Activated CD8-positive, alpha-beta memory T cell treated with anti-CD3 and anti-CD28 coated beads, Interleukin-2, amount 50 U/mL, for 48 hours (primary cell): Measurements from ENCODE around the gene GPR153.

Experiments used
- DNase-seq: peaks from one replicate; pipeline ENCODE4 v3.0.0-alpha.2; 2020

The GPR153 gene

DNA sequence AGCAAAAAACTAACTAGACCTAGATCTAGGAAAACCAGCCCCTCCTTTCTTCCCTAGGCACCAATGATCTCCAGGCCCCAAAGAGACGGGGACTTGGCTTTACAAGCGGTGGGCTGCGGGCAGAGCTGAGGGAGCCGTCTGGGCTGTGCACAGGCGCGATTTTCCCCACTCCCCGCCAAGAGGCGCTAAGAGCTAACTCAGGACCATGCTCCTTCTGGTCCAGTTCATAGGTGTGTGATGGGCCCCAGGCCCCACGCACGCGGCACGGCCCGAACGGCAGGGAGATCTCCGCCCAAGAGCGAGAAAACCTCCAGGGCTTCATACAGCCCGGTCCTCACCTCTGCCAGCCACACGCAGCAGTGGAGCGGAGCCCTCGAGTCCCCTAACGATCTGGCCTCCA is 7.5 kb upstream of the GPR153 start:
- DNase-seq: no peak

DNA sequence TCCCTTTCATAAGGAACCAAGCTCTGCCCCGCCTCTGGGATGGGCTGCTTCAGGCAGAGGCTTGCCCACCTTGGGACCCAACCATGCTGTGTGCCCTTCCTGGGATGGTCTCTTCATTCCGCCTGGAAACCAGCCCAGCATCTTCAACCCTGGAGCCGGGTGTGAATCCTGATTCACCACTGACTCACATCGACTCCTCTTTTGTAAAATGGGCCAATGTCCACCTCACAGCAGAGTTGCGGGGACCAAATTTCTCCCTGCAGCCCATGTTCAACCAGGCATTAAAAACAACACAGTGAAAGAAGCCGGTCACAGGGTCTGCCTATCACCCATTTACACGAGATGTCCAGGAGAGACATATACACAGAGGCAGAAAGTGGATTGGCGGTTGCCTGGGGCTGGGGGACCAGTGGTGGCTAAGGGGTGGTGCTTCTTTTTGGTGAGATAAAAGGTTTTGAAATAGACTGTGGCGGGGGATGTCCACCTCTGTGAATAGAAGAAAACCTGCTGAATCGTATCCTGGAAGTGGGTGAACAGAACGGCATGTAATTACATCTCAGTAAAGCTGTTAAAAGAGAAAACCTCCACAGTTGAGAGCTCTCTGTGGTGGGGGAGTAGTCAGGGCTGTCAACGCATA is 6.9 kb upstream of the GPR153 start:
- no peak for DNase-seq

DNA sequence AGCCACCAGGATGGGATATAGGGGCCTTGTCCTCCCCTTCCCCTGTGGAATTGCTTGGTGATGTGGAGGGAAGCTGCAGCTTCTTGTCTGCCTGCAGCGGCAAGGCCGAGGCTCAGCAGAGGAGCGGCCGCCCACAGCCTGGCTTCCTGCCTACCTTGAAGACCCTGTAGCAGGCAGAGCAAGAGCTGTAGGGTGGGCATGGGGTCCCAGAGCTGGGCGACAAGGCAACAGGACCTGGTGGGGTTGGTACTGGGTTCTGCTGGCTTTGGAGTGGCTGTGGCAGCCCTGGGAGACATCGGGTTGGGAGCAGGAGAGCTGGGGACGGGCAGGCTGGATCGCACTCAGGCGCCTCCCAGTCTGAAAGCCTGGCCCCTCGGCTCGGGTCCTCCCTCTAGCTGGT is 5.7 kb upstream of the GPR153 start:
- no peak for DNase-seq

DNA sequence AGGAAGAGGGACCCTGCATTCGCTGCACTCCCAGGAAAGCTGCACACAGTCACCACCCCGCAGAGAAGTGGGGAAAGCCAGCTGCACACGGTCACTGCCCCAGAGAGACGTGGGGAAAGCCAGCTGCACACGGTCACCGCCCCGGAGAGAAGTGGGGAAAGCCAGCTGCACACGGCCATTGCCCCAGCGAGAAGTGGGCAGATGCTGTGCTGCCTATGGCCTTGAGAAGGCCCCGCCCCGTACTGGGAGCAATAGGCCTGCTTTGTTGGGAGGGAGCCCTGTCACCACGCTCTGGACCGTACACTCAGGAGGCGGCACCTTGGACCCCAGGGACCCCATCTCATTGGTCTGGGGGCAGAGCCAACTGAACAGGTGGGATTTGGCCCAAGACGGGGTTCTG is 4.3 kb upstream of the GPR153 start:
- DNase-seq: no peak

DNA sequence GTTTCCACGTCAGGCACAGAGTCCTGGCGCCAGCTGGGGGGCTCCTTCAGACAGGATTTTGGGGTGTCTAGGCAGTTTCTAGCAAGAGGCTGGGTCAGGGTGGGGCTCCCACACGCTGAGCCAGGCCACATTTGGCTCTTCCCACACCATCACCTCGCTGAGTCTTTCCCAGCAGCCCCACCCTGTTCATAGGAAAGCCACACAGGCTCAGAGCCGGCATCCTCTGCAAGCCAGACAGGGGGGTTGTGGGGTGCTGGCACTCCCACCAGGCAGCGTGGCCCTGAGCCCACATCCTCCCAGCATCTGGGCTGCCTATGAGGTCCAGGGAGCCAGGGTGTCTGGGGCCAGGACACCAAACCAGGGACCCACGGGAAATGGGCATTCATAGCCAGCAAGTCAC is 2.8 kb upstream of the GPR153 start:
- DNase-seq: no peak

DNA sequence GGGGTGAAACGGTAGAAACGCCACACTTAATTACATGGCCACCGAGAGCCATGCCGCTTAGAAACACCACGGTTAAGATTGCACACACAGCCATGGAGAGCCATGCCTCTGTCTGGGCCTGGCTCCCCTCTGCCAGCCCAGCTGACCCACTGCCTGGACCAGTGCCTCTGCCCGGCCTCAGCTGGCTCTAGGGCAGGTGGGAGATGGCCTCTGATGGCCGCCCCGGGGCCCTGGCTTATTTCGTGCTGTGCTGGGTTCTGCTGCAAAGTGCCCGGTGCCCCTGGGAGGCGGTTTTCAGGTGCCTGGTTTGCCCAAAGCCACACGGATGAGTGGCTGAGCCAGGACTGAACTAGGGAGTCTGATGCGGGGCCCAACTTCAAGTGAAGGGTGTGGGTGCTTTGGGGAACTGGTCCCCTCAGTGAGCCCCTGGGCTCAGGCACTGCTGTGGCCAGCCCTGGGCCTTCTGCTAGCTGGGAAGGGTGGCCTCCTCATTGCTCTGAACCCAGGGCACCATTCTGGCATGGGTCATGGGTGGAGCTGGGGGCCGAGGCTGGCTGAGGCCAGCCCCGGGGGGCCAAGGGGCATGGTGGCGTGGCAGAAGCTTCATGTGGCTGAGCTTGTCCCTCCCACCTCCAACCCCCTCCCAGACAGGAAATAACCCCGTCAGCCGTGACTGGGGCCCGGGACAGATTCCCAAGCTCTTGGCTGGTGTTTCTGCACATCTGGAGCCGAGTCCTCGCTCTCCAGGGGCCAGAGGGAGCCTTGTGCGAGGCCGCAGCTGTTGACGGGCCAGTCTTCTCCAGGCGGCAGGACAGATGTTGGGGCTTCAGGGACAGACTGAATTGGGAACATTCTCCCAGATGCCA is 1.9 kb upstream of the GPR153 start:
- DNase-seq: no peak

DNA sequence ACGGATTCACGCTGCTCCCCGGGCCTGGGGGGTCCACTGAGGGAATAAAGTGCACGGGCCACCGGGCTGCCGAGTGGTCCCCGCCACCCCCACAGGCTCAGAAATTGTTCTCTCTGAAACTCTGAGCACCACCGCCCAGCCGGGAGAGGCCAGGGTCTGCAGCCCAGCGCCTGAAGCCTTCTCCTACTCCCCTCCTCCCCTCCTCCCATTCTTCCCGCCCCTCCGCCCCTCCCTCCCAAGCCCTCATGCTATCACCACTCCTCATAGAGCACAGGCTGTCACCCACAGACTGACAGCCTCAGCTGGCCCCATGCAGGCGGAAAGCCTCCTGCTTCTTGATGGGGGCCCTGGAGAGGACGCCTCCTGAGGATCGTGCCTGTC is 707 bp upstream of the GPR153 start:
- no peak for DNase-seq

DNA sequence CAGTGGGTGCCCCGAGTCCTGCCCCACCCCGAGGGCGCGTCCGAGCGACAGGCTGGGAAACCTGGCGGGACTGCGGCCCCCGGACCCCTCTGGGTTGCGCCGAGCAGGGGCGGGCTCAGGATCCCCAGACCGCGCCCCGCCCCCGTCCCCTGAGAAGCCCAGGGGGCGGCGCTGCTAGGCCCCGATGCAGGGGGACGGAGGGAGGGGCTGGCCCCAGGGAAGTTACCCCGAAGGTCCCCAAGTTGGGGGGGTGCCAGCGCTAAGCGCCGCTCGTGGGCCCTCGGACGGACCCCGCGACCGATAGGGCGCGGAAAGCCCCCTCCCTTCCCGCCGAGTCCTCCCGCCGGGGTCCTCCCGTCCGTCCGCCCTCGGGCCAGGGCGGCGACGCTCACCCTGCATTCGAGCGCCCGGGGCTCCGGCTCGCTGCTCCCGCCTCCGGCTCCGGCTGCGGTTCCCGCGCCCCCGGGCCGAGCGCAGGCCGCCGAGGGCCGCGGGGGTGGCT is 414 bp downstream of the GPR153 start:
- DNase-seq: peak; percentile 61

DNA sequence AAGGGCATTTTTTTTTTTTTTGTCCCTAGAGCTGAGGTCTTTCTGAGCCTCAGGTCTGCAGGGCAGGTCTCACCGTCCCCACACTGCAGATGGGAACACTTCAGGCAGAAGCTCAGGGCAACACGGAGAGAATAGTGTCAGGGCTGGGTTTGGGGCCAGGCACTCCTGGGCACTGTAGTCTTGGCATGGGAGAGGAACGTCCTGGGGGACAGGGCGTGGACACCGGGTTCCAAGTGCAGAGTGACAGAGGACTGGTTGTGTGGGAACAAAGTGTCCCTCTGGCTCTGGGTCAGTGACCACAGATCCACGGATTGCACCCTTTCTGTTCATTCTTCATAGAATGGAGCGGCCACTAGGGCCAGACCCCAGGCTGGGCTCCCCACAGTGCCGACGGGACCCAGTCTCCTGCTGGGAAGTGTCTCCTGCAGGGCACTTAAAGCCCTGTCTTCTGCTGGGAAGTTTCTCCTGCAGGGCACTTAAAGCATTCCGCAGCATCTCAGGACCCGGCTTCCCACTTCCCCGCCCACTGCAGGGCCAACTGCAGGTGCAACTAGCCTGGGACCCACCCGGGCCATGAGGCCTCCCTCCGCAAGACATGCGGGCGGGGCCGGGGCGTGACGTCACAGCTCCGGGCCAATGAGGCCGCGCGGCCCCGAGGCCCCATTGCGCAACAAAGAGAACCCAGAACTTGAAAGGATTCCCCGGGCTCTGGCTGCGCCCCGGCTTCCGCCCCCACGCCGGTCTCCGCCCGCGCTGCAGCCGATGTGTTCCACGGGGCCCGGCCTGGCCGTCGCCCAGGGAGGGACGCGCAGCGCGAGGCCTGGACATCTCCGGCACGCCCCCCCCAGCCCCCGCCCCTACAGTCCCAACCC is 1.2 kb downstream of the GPR153 start:
- peak; percentile 89 for DNase-seq

DNA sequence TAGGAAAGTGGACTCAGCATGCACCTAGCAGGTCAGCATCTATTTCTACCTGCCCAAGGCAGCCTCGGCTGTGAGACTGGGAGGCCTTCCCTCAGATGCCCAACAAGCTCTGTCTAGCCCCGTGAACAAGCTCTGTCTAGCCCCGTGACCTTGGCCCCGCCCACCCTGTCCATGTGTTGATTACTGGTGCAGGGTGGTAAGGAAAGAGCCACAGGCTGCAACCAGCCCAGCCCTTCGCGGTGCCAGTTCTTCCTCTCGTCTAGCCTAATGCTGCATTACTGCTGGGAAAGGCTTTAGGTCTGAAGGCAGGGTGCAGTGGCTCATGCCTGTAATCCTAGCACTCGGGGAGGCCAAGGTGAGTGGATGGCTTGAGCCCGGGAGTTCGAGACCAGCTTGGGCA is 2.2 kb downstream of the GPR153 start:
- no peak for DNase-seq

DNA sequence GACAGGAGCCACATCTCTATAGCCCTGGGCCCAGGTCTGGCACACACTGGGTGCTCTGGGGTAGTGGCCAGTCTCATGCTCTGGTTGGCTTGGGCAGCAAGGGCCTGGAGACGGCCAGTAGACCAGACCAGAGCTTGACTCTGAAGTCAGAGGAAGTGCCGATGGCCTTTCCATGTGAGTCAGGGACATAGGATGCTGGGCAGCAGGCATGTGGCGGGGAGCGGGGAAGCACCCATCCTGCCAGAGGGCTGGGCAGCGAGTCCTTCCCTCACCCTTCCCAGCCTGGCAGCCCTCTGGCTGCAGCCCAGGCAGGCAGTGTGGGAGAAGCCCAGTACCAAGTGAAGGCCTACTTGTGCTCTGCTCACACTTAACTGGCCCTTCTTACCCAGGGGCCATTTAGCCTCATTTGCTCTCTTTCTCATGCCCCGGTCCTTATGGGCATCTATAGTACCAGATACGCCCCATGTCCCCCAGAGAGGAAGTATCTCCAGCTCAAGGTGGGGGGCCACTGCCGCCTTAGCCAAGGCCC is 3.3 kb downstream of the GPR153 start:
- no peak for DNase-seq

DNA sequence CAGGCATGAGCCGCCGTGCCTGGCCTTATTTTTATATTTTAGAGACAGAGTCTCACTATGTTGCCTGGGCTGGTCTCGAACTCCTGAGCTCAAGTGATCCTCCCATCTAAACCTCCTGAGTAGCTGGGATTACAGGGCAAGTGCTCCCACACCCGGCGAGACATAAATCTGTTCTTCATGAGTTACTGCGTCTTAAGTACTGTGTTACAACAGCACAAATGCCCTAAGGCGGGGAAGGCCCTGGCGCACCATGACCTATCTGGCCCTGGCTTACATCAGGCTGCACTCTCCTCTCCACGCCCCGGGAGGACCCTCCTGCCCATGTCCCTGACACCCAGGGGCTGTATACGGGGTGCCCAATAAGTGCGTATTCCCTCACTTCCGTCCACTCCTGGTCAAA is 4.3 kb downstream of the GPR153 start:
- no peak for DNase-seq

DNA sequence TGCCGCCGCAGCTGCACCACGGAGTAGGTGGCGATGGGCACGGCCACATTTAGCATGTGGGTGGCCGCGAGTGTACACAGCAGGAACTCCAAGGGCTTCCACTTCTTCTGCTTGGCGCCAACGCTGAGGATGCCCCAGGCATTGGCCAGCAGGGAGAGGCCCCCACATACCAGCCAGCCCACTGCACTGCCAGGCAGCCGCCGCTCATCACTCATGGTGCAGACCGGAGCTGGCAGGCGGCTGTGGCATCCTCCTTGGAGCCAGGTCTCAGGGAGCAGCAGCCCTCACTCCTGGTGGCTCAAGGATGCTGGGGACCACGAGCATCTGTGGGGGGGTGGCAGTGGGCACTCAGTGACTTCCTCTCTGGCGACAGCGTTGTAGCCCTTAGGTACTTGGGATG is 6.2 kb downstream of the GPR153 start:
- no peak for DNase-seq

DNA sequence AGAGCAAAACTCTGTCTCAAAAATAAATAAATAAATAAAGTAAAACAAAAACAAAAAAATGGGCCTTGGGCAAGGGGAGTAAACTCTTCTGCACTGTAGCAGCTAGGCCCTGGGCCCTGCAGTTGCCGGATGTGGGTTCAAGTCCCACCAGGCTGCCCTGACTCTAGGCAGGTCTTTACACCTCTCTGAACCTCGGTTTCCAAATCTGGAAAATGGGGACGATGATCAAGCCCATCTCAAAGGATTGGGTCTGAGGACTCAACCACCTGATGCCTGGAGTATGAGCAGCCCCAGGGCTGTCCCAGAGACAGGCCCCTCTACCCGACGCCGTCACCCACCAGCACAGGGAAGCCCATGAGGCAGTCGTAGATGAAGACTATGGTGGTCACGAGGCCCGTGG is 7.5 kb downstream of the GPR153 start:
- DNase-seq: no peak

DNA sequence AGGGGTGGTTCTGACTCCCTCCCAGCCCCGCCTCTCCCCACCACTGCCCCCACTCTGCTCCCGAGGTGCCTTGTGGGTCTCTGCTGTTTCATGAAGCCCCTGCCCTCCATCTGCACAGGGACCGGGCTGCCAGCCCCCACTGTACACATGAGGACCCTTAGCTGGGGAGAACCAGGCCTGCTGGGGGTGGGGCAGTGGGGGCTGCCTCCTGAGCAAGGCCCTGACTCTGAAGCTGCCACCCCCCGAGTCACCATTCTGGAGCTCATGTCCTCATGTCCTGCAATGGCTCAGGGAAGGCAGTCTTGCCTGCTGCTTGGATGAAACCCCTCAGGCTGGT is 8.6 kb downstream of the GPR153 start:
- no peak for DNase-seq

DNA sequence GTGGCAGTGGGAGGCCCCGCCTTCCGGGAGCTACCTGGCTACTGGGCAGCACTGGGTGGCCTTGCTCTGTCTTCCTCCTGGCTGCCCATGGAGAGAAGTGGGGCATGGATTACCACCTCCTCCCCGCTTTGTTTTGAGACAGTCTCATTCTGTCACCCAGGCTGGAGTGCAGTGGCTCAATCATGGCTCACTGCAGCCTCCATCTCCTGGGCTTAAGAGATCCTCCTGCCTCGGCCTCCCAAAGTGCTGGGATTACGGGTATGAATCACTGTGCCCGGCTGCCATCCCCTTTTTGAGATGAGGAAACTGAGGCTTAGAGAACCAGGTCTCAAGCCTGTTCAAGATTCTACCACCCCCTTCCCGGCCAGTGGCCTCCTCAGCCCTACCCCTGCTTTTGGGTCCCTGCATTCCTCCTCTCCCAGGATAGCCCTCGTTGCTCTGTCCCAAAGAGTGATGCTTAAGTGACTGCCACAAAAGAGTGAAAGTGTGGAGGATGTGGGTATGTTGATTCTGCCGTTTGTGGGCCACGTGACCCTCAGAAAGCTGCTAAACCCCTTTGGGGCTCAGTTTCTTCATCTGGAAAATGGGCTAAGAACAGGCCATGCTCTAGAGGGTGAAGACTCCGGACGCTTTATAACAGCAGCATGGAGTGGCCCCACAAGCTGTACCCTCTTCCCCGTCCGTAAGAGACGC is 9.1 kb downstream of the GPR153 start:
- no peak for DNase-seq

DNA sequence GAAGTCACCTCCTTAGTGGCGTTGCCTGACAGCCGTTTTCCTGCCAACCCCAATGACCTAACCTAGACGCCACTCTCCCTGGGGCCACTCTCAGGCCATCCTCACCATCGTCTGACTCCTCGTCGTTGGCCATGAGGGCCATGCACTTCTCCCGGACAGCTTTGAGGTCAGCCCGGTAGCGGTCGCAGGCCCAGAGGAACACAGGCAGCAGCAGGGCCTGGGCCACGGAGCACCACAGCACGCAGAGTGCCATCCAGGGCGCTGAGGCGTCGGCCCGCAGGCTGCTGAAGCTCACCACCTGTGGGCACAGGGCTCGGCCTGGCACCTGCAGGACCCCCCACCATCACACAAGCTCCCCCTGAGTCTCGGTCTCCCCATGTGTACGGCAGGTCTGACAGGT is 9.7 kb downstream of the GPR153 start:
- DNase-seq: no peak

DNA sequence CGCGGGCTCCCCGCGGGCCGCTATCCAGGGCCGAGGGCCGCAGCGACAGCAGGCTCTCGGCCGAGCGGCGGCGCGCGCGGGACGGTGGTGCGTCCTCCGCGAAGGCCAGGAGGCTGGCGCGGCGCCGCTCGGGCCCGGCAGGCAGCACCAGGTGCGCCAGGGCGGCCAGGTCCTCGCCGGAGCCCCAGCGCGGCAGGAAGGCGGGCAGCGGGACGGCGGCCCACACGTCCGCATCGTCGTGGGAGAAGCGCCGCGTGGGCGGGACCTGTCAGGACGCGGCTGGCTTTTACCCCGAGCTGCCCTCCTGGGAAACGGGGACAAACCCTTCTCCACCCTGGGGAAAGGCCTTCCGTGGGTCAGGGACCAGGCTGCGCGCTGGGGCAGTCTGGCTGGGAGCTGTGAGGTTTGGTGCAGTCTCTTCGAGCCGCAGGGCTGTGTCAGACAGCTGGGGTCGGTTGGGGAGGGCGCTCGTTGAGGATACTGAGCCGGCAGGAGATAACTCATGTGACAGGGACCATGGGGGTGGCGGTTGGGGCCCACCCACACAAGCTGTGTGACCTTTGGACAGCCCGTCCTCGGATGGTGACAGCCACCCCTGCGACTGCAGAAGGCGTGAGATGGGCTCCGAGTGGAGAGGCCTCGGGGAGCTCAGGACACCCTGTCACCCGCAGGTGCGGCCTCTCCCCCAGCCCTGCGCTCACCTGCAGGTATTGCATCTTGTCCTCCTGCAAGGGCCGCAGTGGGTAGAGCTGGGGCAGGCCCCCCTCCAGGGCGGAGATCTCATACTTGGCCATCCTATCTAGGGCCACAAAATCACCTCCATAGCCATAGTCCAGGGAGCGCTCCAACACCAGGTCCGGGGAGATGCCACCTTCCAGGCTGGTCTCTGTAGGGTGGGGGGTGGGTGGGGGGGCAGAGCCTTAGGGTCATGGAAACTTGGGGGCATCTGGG is 10.9 kb downstream of the GPR153 start:
- no peak for DNase-seq

DNA sequence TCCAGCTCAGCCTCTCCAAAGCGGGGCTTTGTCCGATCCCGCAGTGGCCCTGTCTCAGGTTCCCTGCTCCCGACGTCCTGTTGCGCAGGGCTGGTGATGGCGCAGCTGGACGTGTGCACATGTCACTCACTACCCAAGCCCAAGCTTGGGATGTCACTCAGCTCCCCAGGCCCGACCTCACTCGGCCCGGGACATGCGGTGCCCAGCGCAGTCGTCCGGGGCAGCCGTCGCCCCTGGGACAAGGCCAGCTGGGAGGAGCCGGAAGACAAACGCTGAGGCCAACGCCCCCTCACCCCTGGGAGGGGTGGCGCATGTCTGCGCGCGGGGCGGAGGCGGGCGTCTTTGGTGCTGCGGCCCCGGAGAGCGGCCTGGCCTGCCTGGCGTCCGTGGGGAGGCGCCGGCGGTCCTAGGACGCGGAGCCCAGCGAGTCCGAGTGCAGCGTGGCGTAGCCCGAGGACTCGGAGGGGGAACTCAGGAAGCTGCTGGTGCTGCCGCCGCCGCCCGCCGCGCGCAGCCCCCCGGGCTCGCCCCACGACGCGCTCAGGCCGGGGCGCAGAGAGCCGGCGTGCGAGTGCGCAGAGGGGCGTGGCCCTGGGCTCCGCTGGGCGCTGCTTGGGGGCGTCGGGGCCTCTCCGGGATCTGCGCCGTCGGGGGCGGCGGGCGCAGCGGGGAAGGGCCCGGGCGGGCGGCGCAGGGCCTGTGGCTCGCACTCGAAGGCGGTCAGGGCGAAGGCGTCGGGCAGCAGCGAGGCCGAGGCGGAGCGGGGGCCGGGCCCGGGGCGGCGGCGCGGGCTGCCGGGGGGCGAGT is 11.8 kb downstream of the GPR153 start:
- DNase-seq: no peak

DNA sequence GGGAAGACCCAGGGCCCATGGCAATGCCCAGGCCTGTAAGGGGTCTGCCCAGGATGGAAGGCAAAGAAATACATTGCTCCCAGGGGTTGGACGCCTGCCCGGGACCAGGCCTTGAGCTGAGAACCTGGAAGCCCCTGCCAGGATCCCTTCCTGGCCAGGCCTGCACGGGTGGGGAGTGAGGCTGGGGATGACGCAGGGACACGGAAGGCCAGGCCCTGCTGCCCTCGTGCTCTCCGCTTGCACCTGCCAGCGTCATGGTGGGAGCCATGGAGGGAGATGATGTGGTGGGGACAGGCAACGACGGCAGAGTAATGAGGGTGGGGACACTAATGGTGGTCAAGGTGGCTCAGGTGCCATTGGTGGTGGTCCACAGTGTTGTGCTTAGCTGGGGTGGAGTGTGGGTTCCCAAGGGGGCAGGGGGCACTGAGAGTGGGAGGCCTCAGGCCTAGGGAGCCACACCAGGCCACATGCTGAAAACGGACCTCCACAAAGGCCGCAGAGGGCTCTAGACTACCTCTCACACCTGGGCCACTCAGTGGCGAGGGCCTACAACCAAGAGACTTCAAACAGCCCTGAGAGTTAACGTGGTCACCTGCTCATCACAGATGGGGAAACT is 12.6 kb downstream of the GPR153 start:
- DNase-seq: no peak
